HT-29 (cell line): ENCODE data around the gene CLEC11A. TPM values are rescaled to one million over a fixed set of nuclear protein-coding genes. Genes with fewer than 3 reads are reported as not detected.
"Not testable (repeated sequence)": the region's sequence is repeated elsewhere in the genome, so short reads cannot be mapped to it uniquely, and the experiment has no call there.

Experiments
- DNase-seq: peaks from one replicate; pipeline ENCODE4 v3.0.0-alpha.2; 2015; ENCODE audit warnings: low spot score
- total RNA-seq: library from RNA; depleted of rRNA; stranded (reverse); fragments of >200 nt; shearing (Covaris generic); gene quantifications from 2 replicates; pipeline ENCODE4 v1.2.3, GENCODE V29; 2014

CLEC11A gene
- total RNA-seq, 1 experiment from 2014 or later = 3.5 TPM

DNA sequence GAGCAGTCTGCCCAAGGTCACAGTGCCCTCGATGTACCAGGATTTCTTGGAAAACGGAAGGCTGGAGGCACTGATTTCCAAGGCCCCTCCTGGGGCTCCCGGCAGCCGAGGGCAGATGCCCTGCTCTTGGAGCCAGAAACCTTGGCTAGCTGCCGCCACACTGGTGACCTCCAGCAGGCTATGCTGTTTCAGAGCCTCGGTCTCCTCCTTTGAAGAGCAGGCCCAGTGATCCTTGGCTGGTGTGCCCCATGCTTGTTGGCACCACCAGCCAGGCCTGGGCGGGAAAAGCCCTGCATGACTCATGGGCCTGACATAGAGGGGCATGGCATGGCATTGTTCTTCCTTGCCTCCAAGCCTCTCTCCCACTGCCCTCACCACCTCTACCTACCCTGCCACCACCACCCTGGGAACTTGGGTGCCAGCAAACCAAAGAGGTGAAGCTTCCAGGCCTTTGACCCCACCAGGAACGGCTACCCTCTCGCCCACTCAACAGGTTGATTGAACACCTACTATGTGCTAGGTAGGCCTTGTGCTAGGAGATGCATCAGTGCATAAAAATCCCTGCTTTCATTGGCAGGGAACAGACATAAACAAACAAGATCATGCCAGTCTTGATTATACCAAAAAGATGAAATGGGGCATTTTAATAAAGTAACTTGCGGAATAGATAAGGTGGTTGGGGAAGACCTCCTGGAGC lies 1.6 kb upstream of the CLEC11A start:
- DNase-seq = no peak

DNA sequence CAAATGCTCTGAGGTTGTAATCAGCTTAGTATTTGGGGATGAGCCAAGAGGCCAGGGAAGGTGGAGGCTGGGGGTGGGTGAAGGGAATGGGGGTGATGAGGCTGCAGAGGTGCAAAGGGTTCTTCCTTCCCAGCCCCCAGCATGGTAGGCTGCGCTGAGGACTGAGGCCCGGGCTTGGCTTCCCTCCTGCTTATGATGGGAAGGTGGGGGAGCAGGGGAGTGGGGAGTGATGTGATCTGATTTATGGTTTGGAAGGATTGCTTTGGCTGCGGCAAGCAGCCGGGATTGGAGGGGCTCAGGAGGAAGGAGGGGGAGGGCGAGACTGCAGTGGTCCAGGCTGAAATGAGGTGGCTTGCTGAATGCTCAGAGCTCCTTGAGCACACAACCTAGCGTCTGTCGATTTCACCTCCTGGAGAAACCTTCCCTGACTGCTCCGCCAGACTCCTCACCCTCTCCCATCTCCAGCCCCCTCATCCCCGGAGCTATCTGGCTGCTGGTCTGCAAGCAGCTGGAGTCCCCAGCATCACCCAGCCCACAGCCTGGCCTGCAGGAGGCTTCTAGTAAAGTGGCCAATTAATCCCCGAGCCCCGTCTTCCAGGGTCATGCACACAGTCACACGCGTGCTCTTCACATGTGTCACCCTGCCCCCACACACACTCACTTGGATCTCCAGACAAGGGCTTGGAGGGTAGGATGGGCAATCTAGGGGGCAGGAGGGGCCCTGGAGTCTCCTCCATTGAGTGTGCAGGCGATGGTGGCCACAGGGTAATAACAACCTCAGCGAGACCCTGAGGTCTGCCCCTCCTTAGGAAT lies 757 bp upstream of the CLEC11A start:
- no peak for DNase-seq

- DNase-seq = no peak
Measured at GRCh38 chr19:50723735-50724521, 764 bp downstream of the CLEC11A start.

- peak; percentile 99 for DNase-seq
Measured at GRCh38 chr19:50724522-50725217, 1.5 kb downstream of the CLEC11A start.

DNA sequence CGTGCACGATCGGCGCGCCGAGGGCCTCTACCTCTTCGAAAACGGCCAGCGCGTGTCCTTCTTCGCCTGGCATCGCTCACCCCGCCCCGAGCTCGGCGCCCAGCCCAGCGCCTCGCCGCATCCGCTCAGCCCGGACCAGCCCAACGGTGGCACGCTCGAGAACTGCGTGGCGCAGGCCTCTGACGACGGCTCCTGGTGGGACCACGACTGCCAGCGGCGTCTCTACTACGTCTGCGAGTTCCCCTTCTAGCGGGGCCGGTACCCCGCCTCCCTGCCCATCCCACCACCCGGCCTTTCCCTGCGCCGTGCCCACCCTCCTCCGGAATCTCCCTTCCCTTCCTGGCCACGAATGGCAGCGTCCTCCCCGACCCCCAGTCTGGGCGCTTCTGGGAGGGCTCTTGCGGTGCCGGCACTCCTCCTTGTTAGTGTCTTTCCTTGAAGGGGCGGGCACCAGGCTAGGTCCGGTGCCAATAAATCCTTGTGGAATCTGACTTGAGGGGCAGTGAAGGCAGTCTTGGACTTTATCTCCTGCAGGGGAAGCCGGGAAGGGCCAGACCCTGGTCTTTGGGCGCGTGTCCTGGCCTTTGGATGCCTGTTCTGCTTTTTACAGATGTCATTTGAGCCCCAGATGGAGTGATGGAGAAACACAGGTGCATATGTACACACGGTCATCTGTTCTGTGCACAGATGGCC lies 2.2 kb downstream of the CLEC11A start:
- peak; percentile 22 for DNase-seq

DNA sequence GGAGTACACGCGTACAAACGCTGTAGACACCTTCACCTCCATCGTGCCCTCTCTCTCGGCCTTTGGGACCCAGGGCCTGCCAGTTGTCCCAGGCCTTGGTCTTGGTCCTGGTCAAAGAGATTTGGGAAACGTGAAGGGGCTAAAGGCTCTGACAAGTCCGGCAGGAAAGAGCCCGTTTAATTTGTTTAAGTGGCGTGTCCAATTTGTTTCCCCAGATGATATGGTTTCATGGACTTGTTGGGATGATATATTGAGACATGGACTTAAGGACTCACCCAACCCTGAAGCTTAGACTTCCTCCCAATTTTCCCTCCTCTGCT lies 2.7 kb downstream of the CLEC11A start:
- DNase-seq = no peak

- DNase-seq = no peak
Measured at GRCh38 chr19:50728084-50728737, 5.0 kb downstream of the CLEC11A start.

DNA sequence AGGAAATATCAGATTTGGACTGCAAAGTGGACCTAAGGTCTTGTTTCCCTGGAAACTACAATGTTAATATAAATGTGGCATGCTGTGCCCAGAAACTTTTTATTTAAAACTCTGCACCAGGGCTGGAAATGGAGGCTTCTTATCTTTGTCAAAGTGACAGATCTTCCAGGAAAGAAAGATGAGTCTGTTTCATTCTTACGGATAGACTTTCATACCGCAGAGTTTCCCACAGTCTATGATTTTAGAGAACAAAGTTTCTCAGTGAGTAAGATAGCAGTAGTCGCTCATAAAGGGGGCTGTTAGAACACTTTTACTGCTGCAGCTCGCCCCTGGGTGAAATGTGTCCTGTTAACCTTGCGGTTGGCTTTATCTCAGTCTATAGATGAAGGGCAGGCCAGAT lies 6.7 kb downstream of the CLEC11A start:
- DNase-seq = no peak

DNA sequence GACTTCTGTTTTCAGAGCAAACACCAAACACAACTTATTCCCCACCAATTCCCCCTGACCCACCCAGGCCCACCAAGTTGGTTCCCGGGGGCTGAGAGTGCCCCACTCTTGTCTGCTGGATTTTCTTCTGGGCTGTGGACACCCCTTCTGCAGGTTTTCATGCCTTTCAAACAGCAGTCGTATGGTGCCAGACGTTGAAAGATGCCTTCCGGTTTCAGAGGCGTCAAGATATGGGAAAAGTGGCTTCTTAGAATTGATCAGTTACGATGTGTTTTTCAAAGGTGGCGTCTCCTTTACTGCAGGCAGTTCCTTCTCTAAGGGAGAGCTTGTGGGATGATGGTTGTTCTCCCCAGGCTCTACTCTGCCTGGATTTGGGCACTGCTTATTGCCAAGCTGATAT lies 12.7 kb downstream of the CLEC11A start:
- no peak for DNase-seq

DNA sequence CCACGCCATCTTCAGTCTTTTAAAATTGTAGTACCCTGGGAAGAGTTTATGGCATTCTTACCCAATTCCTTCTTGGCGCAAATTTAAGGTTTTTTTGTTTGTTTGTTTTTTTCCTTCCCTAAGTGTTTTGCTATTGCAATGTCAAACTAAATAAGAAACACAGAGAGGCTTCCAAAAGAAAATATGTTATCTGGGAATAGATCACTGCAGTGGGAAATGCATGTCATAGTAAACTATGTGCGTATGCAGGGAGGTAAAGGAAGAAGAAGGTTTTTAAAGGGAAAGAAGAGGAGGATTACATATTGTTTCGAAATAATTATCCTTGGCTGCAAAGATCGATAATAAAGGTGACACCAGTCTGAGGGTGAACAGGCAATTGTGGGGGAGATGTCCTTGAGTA lies 13.2 kb downstream of the CLEC11A start:
- DNase-seq = no peak

- DNase-seq = no peak
Measured at GRCh38 chr19:50739132-50739913, 16.2 kb downstream of the CLEC11A start.

- DNase-seq = no peak
Measured at GRCh38 chr19:50739914-50740426, 16.8 kb downstream of the CLEC11A start.

DNA sequence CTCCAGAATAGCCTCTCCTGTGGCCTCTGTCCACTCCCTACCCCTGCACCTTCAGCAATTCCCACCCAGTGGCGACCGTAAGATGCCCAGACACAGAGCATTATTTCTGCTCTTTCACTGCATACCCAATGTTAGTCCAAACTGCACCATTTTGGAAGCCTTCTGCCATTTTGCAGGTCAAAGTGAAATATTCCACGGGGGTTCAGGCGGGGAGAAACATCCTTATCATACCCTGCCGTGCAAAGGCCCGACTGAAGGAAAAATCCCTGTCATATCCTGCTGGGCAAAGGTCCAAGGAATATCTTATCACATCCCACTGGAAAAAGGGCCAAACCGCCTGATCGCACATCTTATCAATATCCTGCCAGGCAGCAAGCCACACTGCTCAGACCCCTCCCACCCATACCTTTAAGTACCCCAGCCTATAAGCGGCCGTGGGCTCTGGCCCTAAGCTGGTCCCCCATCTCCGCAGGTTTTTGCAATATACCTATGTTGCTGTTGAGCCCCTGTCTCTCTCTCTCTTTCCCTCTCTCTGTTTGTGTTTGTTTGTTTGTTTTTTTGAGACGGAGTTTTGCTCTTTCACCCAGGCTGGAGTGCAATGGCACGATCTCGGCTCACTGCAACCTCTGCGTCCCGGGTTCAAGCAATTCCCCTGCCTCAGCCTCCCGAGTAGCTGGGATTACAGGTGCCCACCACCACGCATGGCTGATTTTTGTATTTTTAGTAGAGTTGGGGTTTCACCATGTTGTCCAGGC lies 18.2 kb downstream of the CLEC11A start:
- no peak for DNase-seq

- no peak for DNase-seq
Measured at GRCh38 chr19:50743537-50743936, 20.4 kb downstream of the CLEC11A start.

GRCh38 chr19:50745221-50745620 lies 22.1 kb downstream of the CLEC11A start:
- no peak for DNase-seq

- DNase-seq = not testable (repeated sequence)
Measured at GRCh38 chr19:50747141-50747540, 24.0 kb downstream of the CLEC11A start.

DNA sequence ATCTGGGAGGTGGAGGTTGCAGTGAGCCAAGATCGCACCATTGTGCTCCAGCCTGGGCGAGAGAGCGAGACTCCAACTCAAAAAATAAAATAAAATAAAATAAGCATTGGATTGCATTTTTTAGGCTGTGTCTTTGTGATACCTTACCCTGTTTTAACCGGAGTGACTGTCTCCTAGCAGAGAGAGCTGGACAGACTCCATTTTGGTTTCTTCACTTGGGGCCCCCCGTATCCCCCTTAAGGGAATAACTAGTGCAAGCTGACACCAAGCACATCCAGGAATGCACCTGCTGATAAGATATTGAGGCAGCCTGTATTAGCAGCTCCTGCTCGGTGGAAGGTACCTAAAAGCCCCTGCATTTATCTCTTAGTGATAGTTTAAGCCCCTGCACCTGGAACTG lies 26.3 kb downstream of the CLEC11A start:
- no peak for DNase-seq

DNA sequence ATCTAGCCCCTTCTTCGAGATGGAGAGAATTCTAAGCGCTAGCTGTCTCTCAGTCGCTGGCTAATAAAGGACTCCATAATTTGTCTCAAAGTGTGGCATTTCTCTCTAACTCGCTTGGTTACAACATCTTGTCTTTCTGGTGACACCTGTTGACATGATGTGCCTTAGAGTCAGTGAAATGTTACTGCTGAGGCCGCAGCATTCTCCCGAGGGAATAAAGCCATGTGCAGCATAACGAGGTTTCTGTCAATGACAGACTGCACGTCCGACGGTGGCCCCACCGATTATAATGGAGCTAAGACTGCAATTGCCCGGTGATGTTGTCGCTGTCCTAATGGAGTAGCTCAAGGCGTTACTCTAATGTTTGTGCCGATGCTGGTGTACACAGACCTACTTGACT lies 26.8 kb downstream of the CLEC11A start:
- no peak for DNase-seq

GRCh38 chr19:50753879-50754278 lies 30.7 kb downstream of the CLEC11A start:
- no peak for DNase-seq
